Neural cell (in vitro differentiated cells): ENCODE measurements around the gene NOL8. TPM values are rescaled to one million over a fixed set of nuclear protein-coding genes. Genes with fewer than 3 reads are reported as not detected.

Experiments used
- H2AFZ ChIP-seq: fragments of 200-600, 300-800 bp; sonication (generic), shearing (Covaris generic); 2 replicates; pipeline ENCODE4 v1.6.0; 2014; ENCODE audit warnings: low read depth, mild to moderate bottlenecking, antibody characterized with exemption, low read length, moderate library complexity
- H3F3A ChIP-seq: fragments of 200-600 bp; shearing (Covaris generic); 2 replicates; pipeline ENCODE4 v1.6.1; 2016; ENCODE audit warnings: mild to moderate bottlenecking, moderate library complexity, mixed read lengths, antibody characterized with exemption, low read length; ENCODE audit not compliant: insufficient read depth, poor library complexity, severe bottlenecking
- H3K27ac ChIP-seq: fragments of 200-600, 300-800 bp; sonication (generic), shearing (Covaris generic); 2 replicates; pipeline ENCODE4 v1.5.1; 2014; ENCODE audit warnings: mild to moderate bottlenecking, low read length, moderate library complexity
- H3K27me3 ChIP-seq: fragments of 300-800, 200-600 bp; sonication (generic), shearing (Covaris generic); 2 replicates; pipeline ENCODE4 v1.6.0; 2014; ENCODE audit warnings: mild to moderate bottlenecking, low read depth, low read length, moderate library complexity; ENCODE audit not compliant: insufficient read depth
- H3K36me3 ChIP-seq: fragments of 300-800, 200-600 bp; sonication (generic), shearing (Covaris generic); 2 replicates; pipeline ENCODE4 v1.5.1; 2014; ENCODE audit warnings: mild to moderate bottlenecking, antibody characterized with exemption, low read length, moderate library complexity; ENCODE audit not compliant: insufficient read depth
- H3K4me2 ChIP-seq: fragments of 300-800, 200-600 bp; sonication (generic), shearing (Covaris generic); 2 replicates; pipeline ENCODE4 v1.6.0; 2014; ENCODE audit warnings: mild to moderate bottlenecking, low read length
- H3K4me3 ChIP-seq: fragments of 300-800, 200-600 bp; sonication (generic), shearing (Covaris generic); 2 replicates; pipeline ENCODE4 v1.5.1; 2014; ENCODE audit warnings: mild to moderate bottlenecking, low read length, moderate library complexity
- H3K79me2 ChIP-seq: fragments of 200-600 bp; shearing (Covaris generic); replicated peaks from 2 replicates; pipeline ENCODE4 v1.6.0; 2014; ENCODE audit warnings: mild to moderate bottlenecking, low read length, moderate library complexity; ENCODE audit not compliant: insufficient read depth
- H3K9ac ChIP-seq: fragments of 300-800, 200-600 bp; sonication (generic), shearing (Covaris generic); 2 replicates; pipeline ENCODE4 v1.6.1; 2016; ENCODE audit warnings: mild to moderate bottlenecking, low read length, mixed read lengths
- H3K9me2 ChIP-seq: fragments of 200-600 bp; shearing (Covaris generic); 2 replicates; pipeline ENCODE4 v1.6.1; 2016; ENCODE audit warnings: mild to moderate bottlenecking, low read length, mixed read lengths; ENCODE audit not compliant: insufficient read depth
- H3K9me3 ChIP-seq: fragments of 200-600, 300-800 bp; sonication (generic), shearing (Covaris generic); 2 replicates; pipeline ENCODE4 v1.6.1; 2016; ENCODE audit warnings: mild to moderate bottlenecking, mixed run types, low read length, moderate library complexity, mixed read lengths
- H4K20me1 ChIP-seq: fragments of 200-600 bp; shearing (Covaris generic); 2 replicates; pipeline ENCODE4 v1.6.1; 2016; ENCODE audit warnings: mild to moderate bottlenecking, mixed run types; ENCODE audit not compliant: insufficient read depth
- CTCF ChIP-seq: fragments of 450-650 bp; IDR thresholded peaks from 2 replicates; pipeline ENCODE4 v1.5.1; 2014; ENCODE audit warnings: antibody characterized with exemption, mild to moderate bottlenecking, moderate library complexity; ENCODE audit not compliant: poor library complexity, severe bottlenecking
- EP300 ChIP-seq: fragments of 450-650 bp; conservative IDR thresholded peaks from 2 replicates; pipeline ENCODE4 v1.6.1; 2014; ENCODE audit warnings: antibody characterized with exemption, mild to moderate bottlenecking, moderate library complexity; ENCODE audit not compliant: poor library complexity, severe bottlenecking
- EZH2 ChIP-seq: fragments of 200-600, 300-800 bp; shearing (Covaris generic), sonication (generic); IDR thresholded peaks from 2 replicates; pipeline ENCODE4 v1.6.1; 2014; ENCODE audit warnings: antibody characterized with exemption, low read length, borderline replicate concordance, mild to moderate bottlenecking; ENCODE audit not compliant: insufficient read depth, poor library complexity, severe bottlenecking
- MXI1 ChIP-seq: fragments of 450-650 bp; conservative IDR thresholded peaks from 2 replicates; pipeline ENCODE4 v1.6.1; 2014; ENCODE audit warnings: antibody characterized with exemption, mild to moderate bottlenecking; ENCODE audit not compliant: poor library complexity, severe bottlenecking
- POLR2AphosphoS5 ChIP-seq: IDR thresholded peaks from 2 replicates; pipeline ENCODE4 v1.6.1; 2012
- RAD21 ChIP-seq: fragments of 450-650 bp; conservative IDR thresholded peaks from 2 replicates; pipeline ENCODE4 v1.6.1; 2014; ENCODE audit warnings: antibody characterized with exemption, mild to moderate bottlenecking, moderate library complexity
- REST ChIP-seq: IDR thresholded peaks from 2 replicates; pipeline ENCODE4 v1.6.1; 2012; ENCODE audit warnings: borderline replicate concordance
- SMC3 ChIP-seq: fragments of 450-650 bp; conservative IDR thresholded peaks from 2 replicates; pipeline ENCODE4 v1.6.1; 2014; ENCODE audit warnings: antibody characterized with exemption, mild to moderate bottlenecking, moderate library complexity; ENCODE audit not compliant: poor library complexity
- TAF1 ChIP-seq: IDR thresholded peaks from 2 replicates; pipeline ENCODE4 v1.6.1; 2012; ENCODE audit warnings: low read depth
- polyA plus RNA-seq: library from polyadenylated mRNA; depleted of rRNA; stranded (reverse); fragments of >200 nt; gene quantifications from 2 replicates; pipeline ENCODE4 v1.2.3, GENCODE V29; 2014

Gene NOL8
- polyA plus RNA-seq, 1 donor from 2014 or later: 25.3 TPM

- no peak overlapping the region for H3K9ac ChIP-seq
- no peaks in the 10 kb centered on the region for H3K9me2 ChIP-seq
- no peaks in the 10 kb centered on the region for H3F3A ChIP-seq
- no peaks in the 10 kb centered on the region for H3K9me3 ChIP-seq
- H3K79me2 ChIP-seq: no peaks in the 10 kb centered on the region
- no peak overlapping the region for H2AFZ ChIP-seq
- no peaks in the 10 kb centered on the region for H4K20me1 ChIP-seq
- no peak overlapping the region for H3K4me2 ChIP-seq
- TF ChIP-seq TAF1: no peak
- H3K4me3 ChIP-seq: no peak overlapping the region
- H3K36me3 ChIP-seq: no peaks in the 10 kb centered on the region
- H3K27me3 ChIP-seq: no peaks in the 10 kb centered on the region
- H3K27ac ChIP-seq: no peak overlapping the region
These were observed 43.9 kb upstream of the NOL8 start for GRCh38 chr9:92369075-92369474.

GRCh38 chr9:92360083-92360482 is 34.9 kb upstream of the NOL8 start:
- Histone ChIP-seq H3K4me3 (no peak overlapping the region), H3K36me3 (no peaks in the 10 kb centered on the region), H3K79me2 (no peaks in the 10 kb centered on the region), H4K20me1 (no peaks in the 10 kb centered on the region), H3K9ac (no peak overlapping the region), H3K9me2 (no peaks in the 10 kb centered on the region), H2AFZ (no peak overlapping the region), H3K27me3 (no peaks in the 10 kb centered on the region), H3K4me2 (no peak overlapping the region), H3K9me3 (no peaks in the 10 kb centered on the region), H3K27ac (no peak overlapping the region), H3F3A (no peaks in the 10 kb centered on the region)
- TF ChIP-seq REST: no peak
- TF ChIP-seq EP300: no peak
- no peak for TF ChIP-seq TAF1
- no peak for TF ChIP-seq MXI1
- no peak for TF ChIP-seq POLR2AphosphoS5
- TF ChIP-seq EZH2: no peak
- no peak for TF ChIP-seq CTCF
- no peak for TF ChIP-seq SMC3

- Histone ChIP-seq H3K79me2 (no peaks in the 10 kb centered on the region), H3K4me2 (no peak overlapping the region), H3K36me3 (no peaks in the 10 kb centered on the region), H3K27ac (no peak overlapping the region), H3K4me3 (no peak overlapping the region), H2AFZ (no peak overlapping the region), H3K27me3 (no peaks in the 10 kb centered on the region), H3F3A (no peaks in the 10 kb centered on the region), H3K9ac (no peak overlapping the region), H4K20me1 (no peaks in the 10 kb centered on the region), H3K9me3 (no peaks in the 10 kb centered on the region), H3K9me2 (no peaks in the 10 kb centered on the region)
- no peak for TF ChIP-seq REST
- no peak for TF ChIP-seq EP300
- no peak for TF ChIP-seq POLR2AphosphoS5
- TF ChIP-seq TAF1: no peak
- TF ChIP-seq EZH2: no peak
- no peak for TF ChIP-seq MXI1
- TF ChIP-seq SMC3: no peak
- TF ChIP-seq CTCF: no peak
- TF ChIP-seq RAD21: no peak
These were observed 34.3 kb upstream of the NOL8 start for GRCh38 chr9:92359394-92359995.
